Heart right ventricle (tissue), 16 donors: ENCODE data around the gene SMURF2. TPM values are rescaled to one million over a fixed set of nuclear protein-coding genes. Genes with fewer than 3 reads are reported as not detected.

Experiments used
- ATAC-seq, 8 donors: fragments of 200-7000 bp; cut with Tn5 transposase; one replicate each; pipeline ENCODE4 v1.9.1; 2020; ENCODE audit warnings: mild to moderate bottlenecking in 8 of 8, moderate library complexity in 8 of 8, moderate number of reproducible peaks in 1 of 8
- DNase-seq, 2 donors: peaks; one replicate each; pipeline ENCODE4 v3.0.0-alpha.2; 2020
- H3K27ac ChIP-seq, 10 donors: fragments of 200-600 bp; sonication (generic) in 2 of 10; one replicate each; pipeline versions ENCODE4 v1.5.0 to v1.8.0; 2020 to 2022; ENCODE audit warnings: mild to moderate bottlenecking in 3 of 10
- H3K27me3 ChIP-seq, 7 donors: fragments of 200-600 bp; one replicate each; pipeline ENCODE4 v1.8.0; 2021 to 2022; ENCODE audit warnings: mild to moderate bottlenecking in 2 of 7
- H3K36me3 ChIP-seq, 9 donors: fragments of 200-600 bp; sonication (generic) in 1 of 9; one replicate each; pipeline versions ENCODE4 v1.5.0 to v1.8.0; 2020 to 2022; ENCODE audit warnings: mild to moderate bottlenecking in 2 of 9
- H3K4me1 ChIP-seq, 9 donors: fragments of 200-600 bp; sonication (generic) in 1 of 9; one replicate each; pipeline versions ENCODE4 v1.5.0 to v1.8.0; 2020 to 2022; ENCODE audit warnings: mild to moderate bottlenecking in 4 of 9
- H3K4me3 ChIP-seq, 10 donors: fragments of 200-600 bp; sonication (generic) in 2 of 10; one replicate each; pipeline versions ENCODE4 v1.5.0 to v1.8.0; 2020 to 2022; ENCODE audit warnings: mild to moderate bottlenecking in 7 of 10, moderate library complexity in 2 of 10
- H3K9me3 ChIP-seq, 11 donors: fragments of 200-600 bp in 10 of 11; sonication (generic) in 2 of 11; one replicate each; pipeline versions ENCODE4 v1.5.0 to v1.8.0; 2013 to 2022; ENCODE audit warnings: mild to moderate bottlenecking in 2 of 11, control low read depth in 1 of 11, moderate library complexity in 1 of 11
- WGBS, 2 donors: extraction: QIAGEN DNeasy Blood & Tissue Kit; methylation state at CpG; one replicate each; pipeline ENCODE4 v1.1.7; 2013; ENCODE audit warnings: inconsistent platforms in 1 of 2; 5-methylcytosine and 5-hydroxymethylcytosine counted together
- intact Hi-C, 10 donors: fragments of 100-400 bp; cut with DNase I; formaldehyde crosslinking; loops; one replicate each; pipeline versions ENCODE4 v1.11.1 to v1.14.2; 2022
- polyA plus RNA-seq, 2 donors: library from polyadenylated mRNA; stranded (reverse); fragments of 200-250 nt; gene quantifications; one replicate each; pipeline ENCODE4 v1.2.3, GENCODE V29; 2013
- total RNA-seq, 10 donors: library from RNA; stranded (reverse); fragmentation: NEBNext Ultra II Directional in 3 of 10; extraction: Animal tissue kit (Norgen Biotek cat#: 25700) in 3 of 10; gene quantifications; one replicate each; pipeline versions ENCODE4 v1.2.1 to v1.2.4, GENCODE V29; 2021 to 2023
- TF ChIP-seq, protein P1 (sequence below), 9 donors: fragments of 200-600 bp; sonication (generic) in 2 of 9; IDR thresholded peaks; one replicate each; pipeline versions ENCODE4 v1.5.0 to v1.8.0; 2021 to 2022; ENCODE audit warnings: antibody characterized with exemption in 9 of 9, mild to moderate bottlenecking in 5 of 9, moderate library complexity in 1 of 9
- donor health status: Arrhythmogenic right ventricular cardiomyopathy.
- donor health status: ischemic (EF 13 %, LVEDD 7.1; RV severe dilation, severe dysfunction).
- donor health status: healthy with polysubstance abuse.
- donor health status: DM: no; HTN: yes; CAD: no.
- donor health status: DM: no; HTN: no; CAD: no.
- donor health status: ischemic (EF 25% LVEDD 6.9; RV normal size, moderate dysfunction).
- donor health status: ischemic (EF 25% LVEDD 5.7; RV mildly dilated, moderate dysfunction).
- donor health status: healthy.
- donor health status: DM: yes; HTN: yes; CAD: no.
- donor health status: Ischemic cardiomyopathy.
- donor health status: ischemic (EF 35%, LVEDD 5.7; RV mildly dilated, moderate dysfunction).
- donor health status: nonischemic (EF 11% LVEDD 7.7; RV severe dilation, severe dysfunction).
- donor health status: DM: yes; HTN: yes; CAD: no.
- donor health status: PGD.
- donor health status: ischemic (EF 29% LVEDD 5.4; RV normal size, mild dysfunction).
- donor health status: nonischemic (EF 23%, LVEDD 6.1; RV moderate dilation, normal function).

Gene SMURF2
- total and polyA plus RNA-seq, 12 donors = 4.0 to 15.5 (median 12.2) TPM

DNA sequence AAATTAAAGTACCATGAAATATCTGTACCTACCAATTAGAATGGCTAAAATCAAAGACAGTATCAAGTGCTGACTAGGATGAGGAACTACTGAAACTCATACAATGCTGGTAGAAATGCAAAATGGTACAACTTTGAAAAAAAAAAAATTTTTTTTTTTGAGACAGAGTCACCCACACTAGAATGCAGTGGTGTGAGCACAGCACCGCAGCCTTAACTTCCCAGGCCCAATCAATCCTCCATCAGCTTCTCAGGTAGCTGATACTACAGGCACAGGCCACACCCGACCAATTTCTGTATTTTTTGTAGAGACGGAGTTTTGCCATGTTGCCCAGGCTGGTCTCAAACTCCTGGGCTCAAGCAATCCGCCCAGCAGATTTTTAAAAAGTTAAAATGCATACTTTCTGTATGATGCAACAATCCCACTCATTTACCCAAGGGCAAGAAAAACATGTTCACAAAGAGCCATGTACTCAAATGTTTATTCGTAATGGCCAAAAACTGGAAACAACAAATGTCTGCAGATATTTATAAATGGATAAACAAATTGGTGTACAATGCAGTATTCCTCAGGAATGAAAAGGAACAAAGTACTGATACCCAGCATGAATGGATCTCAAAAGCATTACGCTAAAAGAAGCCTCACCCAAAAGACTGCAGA lies 8.7 kb downstream of the SMURF2 start:
- intact Hi-C loops = loop anchor here in 1 of 10 donors (5.0 kb wide), 1 partner anchor 231 kb away; no protein-coding TSS in a partner anchor
- 85 to 87% methylated on average over 6 of the region's 6 CpGs for WGBS, 2 donors
- Histone ChIP-seq H3K4me3 (no peak overlapping the region), H3K36me3 (no peaks in the 10 kb centered on the region), H3K4me1 (peaks cover 0 to 47% (median 15%) of the 10 kb centered on the region in 9 donors), H3K9me3 (peaks cover 0 to 10% (median 4%) of the 10 kb centered on the region in 11 donors), H3K27me3 (no peaks in the 10 kb centered on the region), H3K27ac (no peak overlapping the region)
- DNase-seq (no peak), ATAC-seq (no peak)
- TF ChIP-seq, protein P1, sequence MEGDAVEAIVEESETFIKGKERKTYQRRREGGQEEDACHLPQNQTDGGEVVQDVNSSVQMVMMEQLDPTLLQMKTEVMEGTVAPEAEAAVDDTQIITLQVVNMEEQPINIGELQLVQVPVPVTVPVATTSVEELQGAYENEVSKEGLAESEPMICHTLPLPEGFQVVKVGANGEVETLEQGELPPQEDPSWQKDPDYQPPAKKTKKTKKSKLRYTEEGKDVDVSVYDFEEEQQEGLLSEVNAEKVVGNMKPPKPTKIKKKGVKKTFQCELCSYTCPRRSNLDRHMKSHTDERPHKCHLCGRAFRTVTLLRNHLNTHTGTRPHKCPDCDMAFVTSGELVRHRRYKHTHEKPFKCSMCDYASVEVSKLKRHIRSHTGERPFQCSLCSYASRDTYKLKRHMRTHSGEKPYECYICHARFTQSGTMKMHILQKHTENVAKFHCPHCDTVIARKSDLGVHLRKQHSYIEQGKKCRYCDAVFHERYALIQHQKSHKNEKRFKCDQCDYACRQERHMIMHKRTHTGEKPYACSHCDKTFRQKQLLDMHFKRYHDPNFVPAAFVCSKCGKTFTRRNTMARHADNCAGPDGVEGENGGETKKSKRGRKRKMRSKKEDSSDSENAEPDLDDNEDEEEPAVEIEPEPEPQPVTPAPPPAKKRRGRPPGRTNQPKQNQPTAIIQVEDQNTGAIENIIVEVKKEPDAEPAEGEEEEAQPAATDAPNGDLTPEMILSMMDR (IDR thresholded peaks at IDR 0.05) = no peak

DNA sequence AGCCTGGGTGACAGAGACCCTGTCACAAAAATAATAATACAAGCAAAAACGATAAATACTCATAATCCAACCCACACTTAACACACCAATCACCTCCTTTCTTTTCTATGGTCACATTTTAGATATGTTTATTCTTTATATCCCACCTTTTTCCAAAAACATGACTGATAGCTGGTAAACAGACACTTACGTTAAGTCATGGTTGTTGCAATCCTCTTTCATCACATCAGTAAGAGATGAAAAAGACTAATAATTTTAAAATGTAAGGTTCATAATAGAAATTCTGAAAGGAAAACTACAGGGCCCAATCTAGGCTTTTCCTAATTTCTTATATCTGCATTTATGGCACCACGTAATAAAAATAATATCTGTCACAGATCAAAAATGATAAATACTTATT lies 10.2 kb downstream of the SMURF2 start:
- DNase-seq (no peak), ATAC-seq (no peak)
- Histone ChIP-seq H3K9me3 (peaks cover 0 to 10% (median 4%) of the 10 kb centered on the region in 11 donors), H3K4me1 (peaks cover 0 to 35% (median 9%) of the 10 kb centered on the region in 9 donors), H3K36me3 (peaks cover 0 to 9% (median 0%) of the 10 kb centered on the region in 9 donors), H3K4me3 (no peak overlapping the region), H3K27ac (no peak overlapping the region), H3K27me3 (no peaks in the 10 kb centered on the region)
- intact Hi-C loops = loop anchor here in 1 of 10 donors (5.0 kb wide), 1 partner anchor 230 kb away; no protein-coding TSS in a partner anchor
- WGBS, 2 donors = 77 to 83% methylated on average over 3 of the region's 3 CpGs
- TF ChIP-seq, protein P1 (IDR thresholded peaks at IDR 0.05) = no peak

DNA sequence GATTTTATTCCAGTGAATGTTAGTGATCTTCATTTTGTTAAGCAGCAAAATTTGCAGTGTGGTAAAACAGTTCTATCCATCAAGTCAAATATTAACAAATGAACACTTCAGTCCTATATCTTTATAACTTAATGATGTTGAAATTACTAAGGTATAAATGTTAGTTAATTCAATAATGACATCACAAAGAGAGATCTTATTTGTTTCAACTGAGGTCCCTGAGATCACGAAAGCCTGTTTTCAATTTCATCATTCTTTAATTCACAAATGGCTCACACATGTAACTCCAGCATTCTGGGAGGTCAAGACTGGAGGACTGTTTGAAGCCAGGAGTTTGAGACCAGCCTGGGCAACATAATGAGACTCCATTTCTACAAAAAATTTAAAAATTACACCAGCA lies 13.9 kb downstream of the SMURF2 start:
- H3K27ac ChIP-seq = no peak overlapping the region
- peaks cover 0 to 21% (median 0%) of the 10 kb centered on the region in 9 donors for H3K36me3 ChIP-seq
- no peaks in the 10 kb centered on the region for H3K9me3 ChIP-seq
- no peaks in the 10 kb centered on the region for H3K27me3 ChIP-seq
- no peak for DNase-seq
- TF ChIP-seq, protein P1 (IDR thresholded peaks at IDR 0.05) = no peak
- 84 to 89% methylated on average over 1 of the region's 1 CpG for WGBS, 2 donors
- no peak for ATAC-seq
- intact Hi-C loops = loop anchor here in 8 of 10 donors (2.0 to 10.0 kb wide), 8 partner anchors 53 to 227 kb away; partner anchors contain the start of gene POLG2 (in 1 of the 8)
- no peak overlapping the region for H3K4me3 ChIP-seq
- H3K4me1 ChIP-seq = peaks cover 0 to 26% (median 9%) of the 10 kb centered on the region in 9 donors

DNA sequence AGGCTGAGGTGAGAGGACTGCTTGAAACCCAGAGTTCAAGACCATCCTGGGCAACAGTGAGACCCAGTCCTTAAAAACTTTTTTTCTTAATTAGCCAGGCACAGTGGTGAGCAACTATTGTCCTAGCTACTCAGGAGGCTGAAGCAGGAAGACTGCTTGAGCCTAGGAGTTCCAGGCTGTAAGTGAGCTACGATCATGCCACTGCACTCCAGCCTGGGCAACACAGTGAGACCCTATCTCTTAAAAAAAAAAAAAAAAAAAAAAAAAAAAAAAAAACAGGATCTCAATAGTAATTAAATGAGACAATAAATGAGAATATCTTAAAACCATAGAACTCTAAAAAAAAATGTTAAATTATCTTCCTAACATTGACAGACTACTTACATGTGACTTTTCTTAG lies 14.3 kb downstream of the SMURF2 start:
- 86 to 94% methylated on average over 1 of the region's 1 CpG for WGBS, 2 donors
- H3K27ac ChIP-seq = no peak overlapping the region
- no peaks in the 10 kb centered on the region for H3K27me3 ChIP-seq
- H3K9me3 ChIP-seq = no peaks in the 10 kb centered on the region
- H3K4me3 ChIP-seq = no peak overlapping the region
- TF ChIP-seq, protein P1 (IDR thresholded peaks at IDR 0.05) = no peak
- peaks cover 0 to 23% (median 0%) of the 10 kb centered on the region in 9 donors for H3K36me3 ChIP-seq
- peaks cover 0 to 23% (median 9%) of the 10 kb centered on the region in 9 donors for H3K4me1 ChIP-seq
- DNase-seq = no peak
- ATAC-seq = no peak
- intact Hi-C loops = loop anchor here in 8 of 10 donors (2.0 to 10.0 kb wide), 8 partner anchors 53 to 227 kb away; partner anchors contain the start of gene POLG2 (in 1 of the 8)
